Measurements from ENCODE around the gene ISG20.

GRCh38 chr15:88695691-88696251, 57.0 kb downstream of the ISG20 start:
- TF ChIP-seq SREBF2 (IDR thresholded peaks at IDR 0.05), result no peak
- TF ChIP-seq CEBPB (IDR thresholded peaks at IDR 0.05), result no peak
- TF ChIP-seq CTCF (IDR thresholded peaks at IDR 0.05), result no peak
- no peak for TF ChIP-seq ESRRA (IDR thresholded peaks at IDR 0.05; ENCODE audit: borderline replicate concordance, low read length)
- no peak for TF ChIP-seq CHD4 (IDR thresholded peaks at IDR 0.05; ENCODE audit: borderline replicate concordance)
- TF ChIP-seq MYC (IDR thresholded peaks at IDR 0.05; ENCODE audit: borderline replicate concordance, low read length), result no peak
- TF ChIP-seq RFX5 (IDR thresholded peaks at IDR 0.05), result no peak
- TF ChIP-seq POLR2A (IDR thresholded peaks at IDR 0.05; ENCODE audit: low read length), result no peak
- TF ChIP-seq RAD21 (conservative IDR thresholded peaks at IDR 0.05 in 1 of 2, IDR thresholded peaks at IDR 0.05 in 1 of 2), result no peak
- no peak for TF ChIP-seq REST (IDR thresholded peaks at IDR 0.05)

Measured in A549 (cell line).